Osteocyte (in vitro differentiated cells): ENCODE measurements around the gene BMP2K. TPM values are rescaled to one million over a fixed set of nuclear protein-coding genes. Genes with fewer than 3 reads are reported as not detected.

Experiments used
- DNase-seq: peaks from one replicate; pipeline ENCODE4 v3.0.0; 2021; ENCODE audit warnings: mixed read lengths; ENCODE audit not compliant: unreplicated experiment; ENCODE audit errors: extremely low spot score
- H3K27ac Mint-ChIP-seq: one replicate; pipeline ENCODE4 v1.8.0; 2021; ENCODE audit warnings: mild to moderate bottlenecking, mixed read lengths; ENCODE audit not compliant: unreplicated experiment
- H3K27me3 Mint-ChIP-seq: one replicate; pipeline ENCODE4 v1.8.0; 2021; ENCODE audit warnings: mixed read lengths; ENCODE audit not compliant: unreplicated experiment
- H3K36me3 Mint-ChIP-seq: one replicate; pipeline ENCODE4 v1.8.0; 2021; ENCODE audit warnings: mixed read lengths; ENCODE audit not compliant: unreplicated experiment
- H3K4me1 Mint-ChIP-seq: one replicate; pipeline ENCODE4 v1.8.0; 2021; ENCODE audit warnings: mixed read lengths; ENCODE audit not compliant: unreplicated experiment
- H3K4me3 Mint-ChIP-seq: one replicate; pipeline ENCODE4 v1.8.0; 2021; ENCODE audit warnings: mild to moderate bottlenecking, moderate library complexity, mixed read lengths; ENCODE audit not compliant: unreplicated experiment
- H3K9me3 Mint-ChIP-seq: one replicate; pipeline ENCODE4 v1.8.0; 2021; ENCODE audit warnings: mixed read lengths; ENCODE audit not compliant: unreplicated experiment
- total RNA-seq: library from RNA; stranded (reverse); gene quantifications from 2 replicates; pipeline ENCODE4 v1.2.1, GENCODE V29; 2021
- TF ChIP-seq, protein P1 (sequence below): fragments of 200-600 bp; sonication (generic); IDR thresholded peaks from 2 replicates; pipeline ENCODE4 v1.5.0; 2021; ENCODE audit warnings: antibody characterized with exemption, mild to moderate bottlenecking, moderate library complexity

BMP2K gene
- total RNA-seq, 1 donor from 2014 or later = 19.5 TPM

GRCh38 chr4:78774417-78774816, 1.7 kb upstream of the BMP2K start:
- no peak overlapping the region for H3K4me3 Mint-ChIP-seq
- H3K4me1 Mint-ChIP-seq = peaks cover 14% of the 10 kb centered on the region
- TF ChIP-seq, protein P1, sequence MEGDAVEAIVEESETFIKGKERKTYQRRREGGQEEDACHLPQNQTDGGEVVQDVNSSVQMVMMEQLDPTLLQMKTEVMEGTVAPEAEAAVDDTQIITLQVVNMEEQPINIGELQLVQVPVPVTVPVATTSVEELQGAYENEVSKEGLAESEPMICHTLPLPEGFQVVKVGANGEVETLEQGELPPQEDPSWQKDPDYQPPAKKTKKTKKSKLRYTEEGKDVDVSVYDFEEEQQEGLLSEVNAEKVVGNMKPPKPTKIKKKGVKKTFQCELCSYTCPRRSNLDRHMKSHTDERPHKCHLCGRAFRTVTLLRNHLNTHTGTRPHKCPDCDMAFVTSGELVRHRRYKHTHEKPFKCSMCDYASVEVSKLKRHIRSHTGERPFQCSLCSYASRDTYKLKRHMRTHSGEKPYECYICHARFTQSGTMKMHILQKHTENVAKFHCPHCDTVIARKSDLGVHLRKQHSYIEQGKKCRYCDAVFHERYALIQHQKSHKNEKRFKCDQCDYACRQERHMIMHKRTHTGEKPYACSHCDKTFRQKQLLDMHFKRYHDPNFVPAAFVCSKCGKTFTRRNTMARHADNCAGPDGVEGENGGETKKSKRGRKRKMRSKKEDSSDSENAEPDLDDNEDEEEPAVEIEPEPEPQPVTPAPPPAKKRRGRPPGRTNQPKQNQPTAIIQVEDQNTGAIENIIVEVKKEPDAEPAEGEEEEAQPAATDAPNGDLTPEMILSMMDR = no peak
- H3K27me3 Mint-ChIP-seq = no peaks in the 10 kb centered on the region
- no peaks in the 10 kb centered on the region for H3K36me3 Mint-ChIP-seq
- no peaks in the 10 kb centered on the region for H3K9me3 Mint-ChIP-seq
- DNase-seq = no peak
- H3K27ac Mint-ChIP-seq = peak overlapping the region; percentile 99

- TF ChIP-seq, protein P1 = no peak
- peaks cover 10% of the 10 kb centered on the region for H3K4me1 Mint-ChIP-seq
- peak overlapping the region; percentile 93 for H3K4me3 Mint-ChIP-seq
- peak; percentile 95 for DNase-seq
- no peaks in the 10 kb centered on the region for H3K36me3 Mint-ChIP-seq
- no peaks in the 10 kb centered on the region for H3K27me3 Mint-ChIP-seq
- no peaks in the 10 kb centered on the region for H3K9me3 Mint-ChIP-seq
- peak overlapping the region; percentile 99 for H3K27ac Mint-ChIP-seq
Observed at GRCh38 chr4:78775303-78776078, 659 bp upstream of the BMP2K start.

DNA sequence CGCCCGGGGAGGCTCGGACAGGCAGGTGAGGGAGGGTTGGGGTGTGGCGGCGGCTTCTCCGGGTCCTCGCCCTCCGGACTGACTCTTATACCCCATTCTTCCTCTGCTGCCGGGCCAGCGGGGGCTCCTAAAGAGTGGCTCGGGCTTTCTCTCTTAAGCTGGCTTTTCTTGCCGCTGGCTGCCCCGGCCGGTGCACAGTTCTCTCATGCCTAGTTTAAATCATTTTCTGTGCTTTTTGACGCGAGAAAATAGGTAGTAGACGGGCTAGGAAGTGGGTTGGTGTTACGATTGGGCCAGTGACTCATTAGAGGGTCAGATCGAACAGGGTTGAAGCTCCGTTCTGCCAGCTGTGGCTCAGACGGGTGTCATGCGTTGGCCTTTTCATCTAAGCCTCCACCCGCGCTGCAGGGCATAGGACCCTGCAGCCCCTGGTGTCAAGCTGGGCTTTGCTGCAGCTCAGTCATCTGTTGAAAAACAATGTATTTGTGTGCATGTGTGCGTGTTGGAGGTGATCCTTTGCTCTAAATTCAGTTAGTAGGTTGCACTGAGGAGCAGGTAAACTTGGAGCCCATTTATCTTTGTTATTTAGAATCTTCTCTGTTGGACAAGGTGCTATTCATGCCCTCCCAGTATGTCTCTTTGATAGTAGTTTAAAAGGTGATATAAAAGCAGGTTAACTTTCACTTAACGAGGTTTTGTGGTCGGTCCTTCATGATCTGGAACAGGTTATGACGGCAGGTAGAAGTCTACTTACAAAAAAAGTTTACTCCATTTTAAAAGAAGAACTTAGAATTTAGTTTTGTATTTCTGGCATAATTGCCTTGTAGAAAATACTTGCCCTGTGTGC, 802 bp downstream of the BMP2K start:
- Mint-ChIP-seq H3K27ac (peak overlapping the region; percentile 87), H3K27me3 (no peaks in the 10 kb centered on the region), H3K4me3 (peak overlapping the region; percentile 88), H3K4me1 (peaks cover 10% of the 10 kb centered on the region), H3K36me3 (no peaks in the 10 kb centered on the region), H3K9me3 (no peaks in the 10 kb centered on the region)
- TF ChIP-seq, protein P1 = no peak
- DNase-seq = no peak

DNA sequence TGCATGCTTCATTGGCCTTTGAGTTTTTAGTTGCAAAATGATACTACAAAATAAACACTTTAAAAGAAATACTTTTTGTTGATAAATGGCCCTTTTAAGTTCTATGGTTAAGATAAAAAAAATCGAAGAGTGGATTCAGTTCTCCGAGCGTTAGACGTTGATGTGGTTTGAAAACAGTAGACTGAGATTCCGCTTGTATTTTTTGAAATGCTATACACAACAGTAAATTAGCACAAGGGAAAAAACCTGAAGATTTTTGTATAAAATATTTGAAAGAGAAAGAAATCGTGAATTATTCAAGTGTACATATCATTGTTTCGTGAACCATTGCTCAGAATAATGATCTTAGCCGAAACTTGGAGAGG, 1.4 kb downstream of the BMP2K start:
- Mint-ChIP-seq H3K36me3 (no peaks in the 10 kb centered on the region), H3K27ac (peak overlapping the region; percentile 9), H3K27me3 (no peaks in the 10 kb centered on the region), H3K9me3 (no peaks in the 10 kb centered on the region), H3K4me3 (peak overlapping the region; percentile 88), H3K4me1 (peaks cover 10% of the 10 kb centered on the region)
- no peak for DNase-seq
- TF ChIP-seq, protein P1 = no peak

DNA sequence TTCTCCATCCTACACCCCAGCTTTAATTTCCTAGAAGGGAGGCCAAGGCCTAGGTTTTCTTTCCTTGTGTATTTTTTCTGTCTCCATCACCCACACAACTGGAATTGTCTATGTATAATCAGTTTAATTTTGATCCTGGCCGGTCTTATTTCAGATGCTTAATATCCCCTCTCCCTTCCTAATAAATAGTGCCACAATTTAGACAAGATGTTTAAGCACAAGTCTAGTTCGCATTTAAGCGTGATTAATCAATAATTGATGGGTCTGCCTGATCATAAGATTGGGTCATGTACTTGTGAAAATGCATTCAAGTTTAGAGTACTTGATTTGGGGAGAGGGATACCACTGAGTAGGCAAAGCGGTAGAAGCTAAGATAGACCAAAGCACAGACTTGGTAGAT, 2.4 kb downstream of the BMP2K start:
- Mint-ChIP-seq H3K27ac (no peak overlapping the region), H3K36me3 (no peaks in the 10 kb centered on the region), H3K4me3 (no peak overlapping the region), H3K27me3 (no peaks in the 10 kb centered on the region), H3K9me3 (no peaks in the 10 kb centered on the region), H3K4me1 (peaks cover 10% of the 10 kb centered on the region)
- DNase-seq = no peak
- TF ChIP-seq, protein P1 = no peak
